HG03520 (cell line): Measurements from ENCODE around the gene EDRF1.
"Not testable (repeated sequence)": the region's sequence is repeated elsewhere in the genome, so short reads cannot be mapped to it uniquely, and the experiment has no call there.

ENCODE experiments used
- ATAC-seq: cut with Tn5 transposase; IDR thresholded peaks from one replicate; pipeline ENCODE4 v1.9.1; 2021; ENCODE audit warnings: mild to moderate bottlenecking, moderate library complexity; ENCODE audit not compliant: unreplicated experiment

Gene EDRF1

DNA sequence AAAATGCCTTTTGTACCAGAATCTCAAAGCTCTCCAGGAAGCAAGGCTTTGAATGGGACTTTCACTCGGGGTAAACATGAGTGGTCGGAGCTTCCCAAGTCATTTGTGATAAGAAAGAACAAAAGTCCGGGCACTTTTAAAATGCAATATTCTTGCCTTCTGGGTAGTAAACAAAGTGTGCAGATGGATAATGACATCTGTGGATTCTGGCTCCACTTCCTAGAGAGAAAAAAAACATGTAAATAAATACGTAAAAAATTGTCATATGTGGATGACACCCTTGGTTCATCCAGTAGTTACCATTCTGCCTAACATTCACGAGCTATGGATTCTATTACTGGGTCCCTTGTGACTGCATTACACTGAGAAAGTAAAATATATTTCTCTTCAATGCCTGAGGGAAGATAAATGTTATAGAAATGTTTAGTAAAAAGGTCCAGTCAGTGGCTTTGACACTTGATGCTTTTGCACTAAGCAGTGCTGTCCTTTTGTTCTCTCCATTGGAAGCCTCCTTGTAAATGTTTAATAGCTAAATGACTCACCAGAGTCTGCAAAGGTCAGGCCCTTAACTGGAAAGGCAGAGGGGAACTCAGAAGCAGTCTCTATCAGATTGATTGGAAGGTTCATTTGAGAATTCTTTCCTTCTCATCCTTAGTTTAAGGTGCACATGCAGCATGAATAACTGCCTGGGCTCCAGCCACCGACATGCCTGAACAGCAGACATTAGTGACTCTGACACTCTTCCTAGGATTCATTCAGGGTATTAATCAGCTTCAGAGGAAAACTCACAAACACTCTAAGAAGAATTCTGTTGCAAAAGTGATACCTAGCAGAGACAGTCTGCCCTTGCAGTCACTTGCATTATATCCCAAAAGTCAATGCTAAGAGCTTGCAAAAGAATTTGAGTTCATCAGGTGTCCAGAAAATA, 11.7 kb upstream of the EDRF1 start:
- no peak for ATAC-seq

DNA sequence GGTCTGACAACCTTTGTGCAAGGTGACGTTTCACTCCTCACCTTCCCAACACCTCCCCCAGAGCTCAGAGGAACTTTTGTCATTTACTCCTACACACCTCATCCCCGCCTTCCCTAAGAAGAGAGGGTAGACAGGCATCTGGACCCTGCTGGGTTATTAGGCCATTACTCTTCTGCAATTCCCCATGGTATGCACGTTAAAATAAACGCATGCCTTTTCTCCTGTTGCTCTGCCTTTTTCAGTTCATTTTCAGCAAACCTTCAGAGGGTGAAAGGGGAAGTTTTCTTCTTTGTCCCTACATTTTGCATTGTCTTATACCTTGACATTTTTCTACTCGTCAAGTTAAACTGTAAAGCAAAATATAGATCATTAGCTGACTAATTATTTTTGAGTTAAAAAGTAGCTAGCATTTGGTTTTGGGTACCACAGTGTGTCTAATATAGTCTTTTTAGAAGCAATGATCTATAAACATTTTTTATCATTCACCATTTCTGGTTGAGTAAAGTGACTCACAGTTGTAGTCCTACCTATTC, 10.5 kb upstream of the EDRF1 start:
- ATAC-seq = no peak

DNA sequence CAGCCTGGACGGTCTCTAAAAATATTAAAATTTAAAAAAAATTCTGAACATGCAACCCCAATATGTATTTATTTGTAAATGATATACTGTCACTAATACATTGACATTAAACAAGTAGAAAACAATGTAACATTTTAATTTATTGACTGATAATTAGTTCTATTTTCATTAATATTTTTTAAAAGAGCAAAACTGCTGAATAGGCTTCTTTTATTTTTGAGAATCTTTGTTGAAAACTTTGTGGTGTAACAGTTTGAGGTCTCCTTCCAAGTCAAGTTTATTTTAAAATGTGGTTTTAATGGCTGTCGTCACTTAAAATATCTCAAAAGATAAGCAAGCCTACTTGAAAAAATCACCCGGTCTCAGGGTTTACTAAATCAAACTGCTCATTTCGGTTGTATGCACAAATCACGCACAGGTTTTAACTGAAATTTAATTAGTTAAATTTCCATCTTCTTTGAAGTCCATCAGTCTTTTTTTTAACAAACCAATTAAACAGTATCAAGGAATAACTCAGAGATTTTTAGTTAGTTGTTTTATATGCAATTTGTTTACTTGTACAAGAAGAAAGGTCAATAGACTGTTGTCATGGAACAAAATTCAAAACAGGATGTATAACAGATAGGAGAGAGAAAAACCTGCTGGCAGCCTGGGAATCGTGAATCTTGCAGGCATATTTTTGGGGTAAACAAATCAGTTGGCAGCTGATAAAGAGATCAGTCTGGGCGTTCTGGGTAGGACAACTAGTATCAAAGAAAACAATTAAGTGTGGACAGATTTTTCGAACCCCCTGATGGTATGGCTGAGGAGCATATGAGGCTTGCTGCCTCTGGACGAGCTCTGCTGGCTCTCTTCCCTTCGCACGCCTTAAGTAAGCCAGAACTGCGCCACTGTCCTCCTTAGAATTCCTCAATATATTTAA, 9.7 kb upstream of the EDRF1 start:
- no peak for ATAC-seq

DNA sequence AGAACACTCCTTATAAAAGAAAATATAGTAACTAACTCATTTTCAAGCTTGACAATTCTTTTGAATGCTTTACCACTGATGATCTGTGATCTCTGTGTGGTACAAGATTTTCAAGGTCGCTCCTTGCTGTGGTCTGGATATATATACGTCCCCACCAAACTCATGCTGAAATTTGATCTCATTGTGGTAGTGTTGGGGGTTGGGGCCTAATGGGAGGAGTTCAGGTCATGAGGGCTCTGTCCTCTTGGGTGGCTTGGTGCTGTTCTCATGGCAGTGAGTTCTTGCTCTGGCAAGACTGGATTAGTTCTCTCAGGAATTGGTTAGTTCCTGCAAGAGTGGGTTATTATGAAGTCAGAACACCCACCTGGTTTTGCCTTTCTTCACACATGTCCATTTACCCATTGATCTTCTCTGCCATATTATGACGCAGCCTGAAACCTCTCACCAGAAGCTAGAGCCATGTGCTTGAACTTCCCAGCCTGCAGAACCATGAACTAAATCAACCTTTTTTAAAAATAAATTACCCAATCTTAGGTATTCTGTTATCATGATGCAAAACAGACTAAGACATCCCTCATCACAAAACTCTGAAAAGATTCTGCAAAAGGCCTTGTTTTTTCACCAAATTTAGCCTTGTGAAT, 8.3 kb upstream of the EDRF1 start:
- ATAC-seq = no peak

DNA sequence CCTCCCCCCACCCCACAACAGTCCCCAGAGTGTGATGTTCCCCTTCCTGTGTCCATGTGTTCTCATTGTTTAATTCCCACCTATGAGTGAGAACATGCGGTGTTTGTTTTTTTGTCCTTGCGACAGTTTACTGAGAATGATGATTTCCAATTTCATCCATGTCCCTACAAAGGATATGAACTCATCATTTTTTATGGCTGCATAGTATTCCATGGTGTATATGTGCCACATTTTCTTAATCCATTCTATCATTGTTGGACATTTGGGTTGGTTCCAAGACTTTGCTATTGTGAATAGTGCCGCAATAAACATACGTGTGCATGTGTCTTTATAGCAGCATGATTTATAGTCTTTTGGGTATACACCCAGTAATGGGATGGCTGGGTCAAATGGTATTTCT, 4.8 kb upstream of the EDRF1 start:
- ATAC-seq = not testable (repeated sequence)

DNA sequence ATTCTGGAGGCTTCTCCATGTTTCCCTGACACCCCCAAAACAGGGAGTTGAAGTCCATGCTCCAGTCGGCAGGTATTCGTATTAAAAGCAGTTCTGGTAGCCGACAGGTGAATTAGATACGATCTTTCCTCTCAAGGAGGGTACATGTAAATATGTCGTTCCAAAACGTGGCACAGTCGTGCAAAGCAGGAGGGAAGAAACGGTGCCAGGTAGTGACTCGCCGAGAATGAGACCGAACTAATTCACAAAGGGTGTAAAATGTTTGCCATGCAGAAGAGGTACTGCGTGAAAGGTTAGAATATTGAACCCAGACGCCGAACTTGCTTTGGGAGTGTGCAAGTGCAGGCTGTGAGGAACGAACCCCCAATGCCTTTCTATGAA, 483 bp downstream of the EDRF1 start:
- no peak for ATAC-seq

DNA sequence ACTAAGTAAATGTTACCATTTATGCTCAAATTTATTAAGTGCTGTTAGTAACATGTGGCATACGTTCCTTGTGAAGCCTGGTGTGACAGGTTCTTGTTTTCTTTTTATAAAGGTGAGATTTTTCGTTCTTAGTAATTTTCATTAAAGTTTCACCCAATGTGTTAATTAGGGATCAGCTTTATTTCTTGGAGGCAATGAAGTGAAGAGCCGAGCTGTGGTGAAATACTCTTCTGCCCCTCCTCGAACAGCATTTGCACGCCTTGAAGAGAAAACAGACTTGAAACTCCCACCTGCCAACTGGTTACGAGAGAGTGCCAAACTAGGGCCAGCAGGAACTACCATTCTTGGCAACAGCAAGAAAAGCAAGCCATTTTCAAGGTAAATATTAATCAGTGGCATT, 1.5 kb downstream of the EDRF1 start:
- ATAC-seq = no peak

DNA sequence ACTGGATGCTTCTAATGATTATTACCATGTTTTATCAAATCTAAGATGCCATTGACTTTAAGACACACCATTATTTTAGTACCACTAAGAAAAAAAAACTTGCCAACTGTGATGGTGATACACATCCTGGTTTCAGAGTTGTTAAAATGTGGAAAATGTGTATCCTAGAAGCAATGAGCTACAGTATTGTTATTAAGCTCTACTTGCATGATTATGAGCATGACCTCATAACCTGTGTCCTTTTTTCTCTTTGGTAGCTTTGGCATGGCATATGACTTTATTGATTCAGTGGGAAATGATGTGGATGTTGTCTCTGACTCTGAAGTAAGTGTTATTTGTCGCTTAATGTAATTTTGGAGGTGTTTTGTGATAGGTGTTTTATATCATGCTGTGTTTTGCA, 3.3 kb downstream of the EDRF1 start:
- no peak for ATAC-seq

DNA sequence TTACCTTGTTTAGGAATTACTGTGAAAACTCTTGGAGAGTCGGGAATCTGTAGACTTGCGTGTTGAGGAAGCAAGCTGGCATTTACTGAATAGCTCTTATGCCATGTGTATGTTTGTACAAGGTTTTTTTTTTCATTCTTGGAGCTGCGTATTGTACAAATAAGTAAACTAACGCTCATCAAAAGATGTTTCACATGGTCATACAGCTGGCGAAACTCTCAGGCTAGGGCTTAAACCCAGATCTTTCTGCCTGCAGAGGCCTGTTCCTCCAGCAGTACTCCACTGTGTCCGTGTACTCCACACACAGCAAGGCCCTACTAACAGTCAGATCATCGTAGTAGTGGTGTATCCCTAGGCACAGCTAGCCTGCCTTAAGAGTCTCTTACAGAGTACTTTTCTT, 7.4 kb downstream of the EDRF1 start:
- ATAC-seq = no peak

DNA sequence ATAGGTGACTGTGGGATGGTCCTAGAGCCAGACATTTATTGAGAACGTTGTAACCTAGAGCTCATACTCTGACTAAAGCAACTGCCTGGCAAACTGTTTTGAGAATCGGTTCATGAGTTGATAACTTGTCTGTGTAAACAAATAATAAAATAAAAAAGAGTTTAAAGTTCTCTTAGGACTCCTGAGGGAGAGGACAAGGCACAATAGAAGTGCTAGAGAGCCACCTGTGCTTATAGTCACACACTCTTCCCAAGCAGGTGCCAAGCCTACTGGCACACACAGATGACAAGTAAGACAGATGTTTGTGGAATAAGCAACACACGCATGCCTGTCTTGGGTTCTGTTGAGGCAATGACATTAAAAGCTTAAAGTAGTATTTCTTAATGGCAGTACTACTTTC, 7.9 kb downstream of the EDRF1 start:
- ATAC-seq = no peak

DNA sequence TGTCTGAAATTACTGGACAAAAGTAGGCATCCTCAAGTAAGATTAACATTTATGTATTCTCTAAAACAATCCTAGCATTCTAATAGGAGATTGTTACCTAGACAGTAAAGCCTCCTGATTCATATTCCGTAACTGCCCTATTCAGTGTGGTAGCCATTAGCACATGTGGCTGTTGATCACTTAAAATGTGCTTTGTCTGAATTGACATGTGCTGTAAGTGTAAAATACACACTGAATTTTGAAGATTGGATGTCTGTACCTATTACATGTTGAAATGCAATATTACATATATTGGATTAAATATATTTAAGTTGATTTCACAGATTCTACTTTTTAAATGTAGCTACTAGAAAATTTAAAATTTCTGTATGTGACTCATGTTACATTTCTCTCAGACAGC, 14.6 kb downstream of the EDRF1 start:
- no peak for ATAC-seq

DNA sequence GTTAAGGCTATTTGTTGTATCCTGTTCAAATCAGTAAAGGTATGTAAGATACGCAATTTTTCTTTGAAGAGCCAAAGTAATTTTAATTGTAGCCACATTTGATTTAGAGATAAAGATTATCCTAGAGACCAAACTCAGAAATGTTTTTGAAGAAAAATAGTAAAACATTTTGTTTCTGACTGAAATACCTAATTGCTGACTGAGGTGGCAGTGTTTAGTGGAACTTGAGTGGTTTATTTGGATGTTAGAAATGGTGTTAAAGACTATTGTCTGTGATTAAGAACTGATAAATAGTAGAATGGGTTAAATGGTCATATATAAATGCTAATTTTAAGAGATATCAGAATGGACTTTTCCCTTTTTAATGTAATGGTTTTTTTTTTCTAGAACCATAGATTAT, 15.3 kb downstream of the EDRF1 start:
- no peak for ATAC-seq

DNA sequence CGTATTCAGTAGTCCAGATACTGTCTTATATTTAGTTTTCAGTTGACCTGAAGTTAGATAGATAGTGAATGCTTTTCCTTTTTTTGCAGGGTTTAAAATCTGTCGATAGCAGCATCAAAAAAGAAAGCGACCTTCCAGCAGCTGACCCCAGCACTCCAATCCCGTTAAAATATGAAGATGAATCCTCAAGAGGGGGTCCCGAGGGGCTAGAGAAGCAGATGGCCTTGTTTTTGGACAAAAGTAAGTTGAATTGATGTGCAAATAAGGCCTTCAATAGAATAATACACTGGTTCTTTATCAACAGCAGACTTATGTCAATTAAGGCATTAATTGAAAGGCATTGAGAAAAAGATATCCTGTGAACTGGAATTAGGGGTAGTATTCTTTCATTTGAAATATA, 18.7 kb downstream of the EDRF1 start:
- ATAC-seq = no peak

DNA sequence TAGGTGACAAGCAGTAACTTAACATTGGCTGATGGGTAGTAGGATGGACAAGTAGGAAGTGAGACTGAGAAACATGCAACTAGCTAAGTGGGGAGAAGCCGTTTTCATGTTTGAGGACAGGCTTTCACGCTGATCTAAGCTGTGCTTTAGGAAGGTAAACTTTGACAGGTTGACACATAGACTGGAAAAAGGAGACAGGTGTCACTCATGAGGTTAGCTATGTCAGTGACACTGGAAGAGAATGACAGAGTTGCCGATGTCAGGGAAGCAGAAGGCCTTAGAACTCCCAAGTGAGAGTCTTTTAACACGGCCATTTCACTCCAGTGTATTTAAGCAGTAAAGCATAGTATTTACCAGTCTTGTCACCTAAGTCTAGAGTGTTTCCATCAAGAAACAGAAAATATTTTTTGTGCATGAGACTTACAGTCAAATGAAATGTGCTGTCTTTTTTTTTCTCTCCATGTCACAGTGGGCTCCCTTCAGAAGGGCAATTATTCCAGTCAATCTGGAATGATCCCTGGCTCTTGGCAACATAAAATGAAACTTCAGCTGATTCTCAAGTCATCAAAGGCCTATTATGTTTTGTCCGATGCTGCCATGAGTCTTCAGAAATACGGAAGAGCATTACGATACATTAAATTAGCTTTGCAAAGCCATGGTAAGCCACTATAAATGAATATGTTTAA, 20.6 kb downstream of the EDRF1 start:
- no peak for ATAC-seq

DNA sequence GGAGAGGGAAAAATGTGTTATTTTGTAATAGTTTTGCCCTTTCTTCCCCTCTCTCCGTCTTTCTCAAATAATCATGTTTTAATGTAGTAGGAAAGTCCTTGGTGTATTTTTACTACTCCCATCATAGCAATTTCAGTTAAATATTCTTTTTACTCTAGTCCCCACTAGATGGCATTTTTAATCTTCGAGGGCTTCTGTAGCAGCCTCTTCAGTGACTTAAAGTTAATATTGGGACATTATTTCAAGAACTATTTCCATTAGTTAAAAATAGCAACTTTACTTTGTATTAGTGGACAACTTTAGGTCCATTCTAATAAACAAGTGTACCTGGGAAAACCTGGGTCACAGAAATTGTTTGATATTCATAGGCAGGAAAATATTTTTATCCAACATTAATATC, 23.0 kb downstream of the EDRF1 start:
- ATAC-seq = no peak

DNA sequence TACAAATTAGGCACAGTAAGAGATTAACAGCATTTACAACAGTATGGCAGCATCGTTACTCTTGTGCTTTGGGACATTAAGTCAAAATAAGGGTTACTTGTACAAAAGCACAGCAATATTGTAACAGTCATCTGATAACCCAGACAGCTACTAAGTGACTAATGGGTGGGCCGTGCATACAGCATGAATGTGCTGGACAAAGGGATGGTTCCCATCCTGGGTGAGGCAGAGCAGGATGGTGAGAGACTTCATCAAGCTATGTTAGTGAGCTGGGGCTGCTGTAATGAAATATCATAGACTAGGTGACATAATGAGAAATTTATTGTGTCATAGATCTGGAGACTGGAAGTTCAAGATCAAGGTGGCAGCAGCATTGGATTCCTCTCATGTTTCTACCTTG, 25.4 kb downstream of the EDRF1 start:
- no peak for ATAC-seq

DNA sequence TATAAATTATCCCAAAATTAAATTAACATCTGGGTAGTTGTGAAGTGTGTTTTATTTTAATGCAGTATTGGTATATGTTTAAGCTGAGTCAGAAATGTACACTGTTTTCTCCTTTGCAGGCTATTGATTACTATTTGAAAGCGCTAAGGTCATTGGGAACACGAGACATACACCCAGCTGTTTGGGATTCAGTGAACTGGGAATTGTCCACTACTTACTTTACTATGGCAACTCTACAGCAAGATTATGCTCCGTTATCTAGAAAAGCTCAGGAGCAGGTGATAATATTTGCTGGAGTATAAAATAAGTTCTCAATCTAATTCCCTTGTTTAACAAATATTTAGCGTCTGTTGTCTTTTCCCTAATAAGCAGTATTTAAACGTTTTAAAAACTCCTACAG, 27.9 kb downstream of the EDRF1 start:
- ATAC-seq = no peak

DNA sequence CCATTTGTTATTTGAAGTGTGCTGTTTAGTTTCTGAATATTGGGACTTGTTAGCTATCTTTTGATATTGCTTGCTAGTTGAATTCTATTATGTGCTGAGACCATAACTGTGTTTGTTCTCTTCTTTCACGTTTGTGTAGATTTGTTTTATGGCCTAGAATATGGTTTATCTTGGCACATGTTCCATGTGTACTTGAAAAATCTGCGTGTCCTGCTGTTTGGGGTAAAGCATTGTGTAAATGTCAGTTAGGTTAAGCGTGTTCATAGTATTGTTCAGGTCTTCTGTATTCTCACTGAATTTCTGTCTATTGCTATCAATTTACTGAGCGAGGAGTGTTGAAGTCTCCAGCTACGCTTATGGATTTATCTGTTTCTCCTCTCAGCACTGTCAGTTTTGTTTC, 36.7 kb downstream of the EDRF1 start:
- no peak for ATAC-seq

DNA sequence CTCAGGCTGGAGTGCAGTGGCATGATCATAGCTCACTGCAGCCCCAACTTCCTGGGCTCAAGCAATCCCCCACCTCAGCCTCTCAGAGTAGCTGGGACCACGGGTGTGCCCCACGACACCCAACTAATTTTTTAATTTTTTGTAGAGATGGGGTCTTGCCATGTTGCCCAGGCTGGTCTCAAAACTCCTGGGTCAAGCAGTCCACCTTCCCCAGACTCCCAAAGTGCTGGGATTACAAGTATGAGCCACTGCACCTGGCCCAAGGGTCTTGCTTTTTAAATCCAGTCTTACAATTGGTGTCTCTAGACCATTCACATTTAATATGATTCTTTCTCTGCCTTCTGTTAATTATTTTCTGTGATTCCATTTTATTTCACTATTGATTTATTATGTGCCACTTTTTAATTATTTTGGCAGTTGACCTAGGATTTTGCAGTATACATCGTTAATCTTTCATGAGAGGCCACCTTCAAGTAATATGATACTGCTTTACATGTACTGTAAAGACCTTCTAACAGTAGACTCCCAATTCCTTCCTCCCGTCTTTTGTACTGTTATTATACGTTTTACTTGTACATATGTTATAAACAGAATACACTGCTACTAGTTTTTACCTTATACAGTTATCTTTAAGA, 37.5 kb downstream of the EDRF1 start:
- ATAC-seq = no peak

DNA sequence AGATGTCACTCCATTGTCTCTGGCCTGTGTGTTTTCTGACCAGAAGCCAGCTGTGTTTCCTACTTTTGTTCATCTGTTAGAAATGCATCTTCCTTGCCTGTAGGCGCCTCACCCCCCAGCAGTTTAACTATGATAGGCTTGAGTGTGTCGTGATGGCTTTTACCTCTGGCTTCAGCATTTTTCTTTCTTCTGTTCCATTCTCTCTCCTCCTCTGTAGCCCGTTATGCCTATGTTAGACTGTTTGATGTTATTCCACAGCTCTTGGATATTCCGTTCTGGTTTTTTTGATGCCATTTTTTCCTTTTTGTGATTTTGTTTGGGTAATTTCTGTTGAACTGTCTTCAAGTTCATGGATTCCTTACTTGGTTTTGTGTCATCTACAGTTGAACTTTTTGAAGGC, 38.2 kb downstream of the EDRF1 start:
- no peak for ATAC-seq
